Measurements from ENCODE around the gene EDDM3A.

DNA sequence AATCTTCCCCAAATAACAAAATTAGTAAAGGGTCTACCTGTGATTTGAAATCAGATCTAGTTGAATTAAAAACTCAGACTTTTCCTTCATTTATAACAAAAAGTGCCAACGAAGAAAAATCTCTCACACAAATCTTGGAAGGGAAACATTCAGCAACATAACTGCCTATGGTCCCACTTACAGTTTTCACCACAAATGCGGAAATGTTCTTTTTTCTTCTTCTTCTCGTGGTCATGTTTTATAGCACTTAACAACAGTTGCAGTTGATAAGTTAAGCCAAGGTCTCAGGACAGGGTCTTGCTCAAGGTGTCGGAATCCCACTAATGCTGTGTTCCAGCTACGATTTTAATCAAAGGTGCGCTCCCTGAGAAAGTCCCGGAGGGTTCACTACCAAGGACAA lies 45.5 kb downstream of the EDDM3A start:
- no peak for TF ChIP-seq EZH2 (IDR thresholded peaks at IDR 0.05; ENCODE audit: low read depth)
- TF ChIP-seq, protein P1, sequence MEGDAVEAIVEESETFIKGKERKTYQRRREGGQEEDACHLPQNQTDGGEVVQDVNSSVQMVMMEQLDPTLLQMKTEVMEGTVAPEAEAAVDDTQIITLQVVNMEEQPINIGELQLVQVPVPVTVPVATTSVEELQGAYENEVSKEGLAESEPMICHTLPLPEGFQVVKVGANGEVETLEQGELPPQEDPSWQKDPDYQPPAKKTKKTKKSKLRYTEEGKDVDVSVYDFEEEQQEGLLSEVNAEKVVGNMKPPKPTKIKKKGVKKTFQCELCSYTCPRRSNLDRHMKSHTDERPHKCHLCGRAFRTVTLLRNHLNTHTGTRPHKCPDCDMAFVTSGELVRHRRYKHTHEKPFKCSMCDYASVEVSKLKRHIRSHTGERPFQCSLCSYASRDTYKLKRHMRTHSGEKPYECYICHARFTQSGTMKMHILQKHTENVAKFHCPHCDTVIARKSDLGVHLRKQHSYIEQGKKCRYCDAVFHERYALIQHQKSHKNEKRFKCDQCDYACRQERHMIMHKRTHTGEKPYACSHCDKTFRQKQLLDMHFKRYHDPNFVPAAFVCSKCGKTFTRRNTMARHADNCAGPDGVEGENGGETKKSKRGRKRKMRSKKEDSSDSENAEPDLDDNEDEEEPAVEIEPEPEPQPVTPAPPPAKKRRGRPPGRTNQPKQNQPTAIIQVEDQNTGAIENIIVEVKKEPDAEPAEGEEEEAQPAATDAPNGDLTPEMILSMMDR (conservative IDR thresholded peaks at IDR 0.05) = no peak

Measured in PC-9 (cell line).